K562 (cell line): ENCODE results near the gene CDCA3. TPM values are rescaled to one million over a fixed set of nuclear protein-coding genes. Genes with fewer than 3 reads are reported as not detected.

ENCODE experiments used
- ATF7 ChIP-seq: fragments of 450-650 bp; IDR thresholded peaks from 2 replicates; pipeline ENCODE4 v1.7.1; 2014; ENCODE audit warnings: mild to moderate bottlenecking, moderate library complexity
- CBX2 ChIP-seq: fragments of 200-600 bp; sonication (generic); IDR thresholded peaks from one replicate; pipeline ENCODE4 v1.6.1; 2012; ENCODE audit warnings: mild to moderate bottlenecking, low read length, inconsistent platforms; ENCODE audit not compliant: insufficient read depth, poor library complexity, severe bottlenecking
- EP400 ChIP-seq: fragments of 450-650 bp; IDR thresholded peaks from 2 replicates; pipeline ENCODE4 v1.6.1; 2017; ENCODE audit warnings: antibody characterized with exemption, mild to moderate bottlenecking, moderate library complexity
- HDAC2 ChIP-seq: fragments of 450-650 bp; IDR thresholded peaks from 2 replicates; pipeline ENCODE4 v1.6.1; 2016; ENCODE audit warnings: mild to moderate bottlenecking
- HDAC8 ChIP-seq: fragments of 450-650 bp; IDR thresholded peaks from 2 replicates; pipeline ENCODE4 v1.6.1; 2016; ENCODE audit warnings: mild to moderate bottlenecking, missing genetic modification characterization, moderate library complexity, missing compliant biosample characterization
- HLTF ChIP-seq: fragments of 450-650 bp; IDR thresholded peaks from 2 replicates; pipeline ENCODE4 v1.6.1; 2016
- L3MBTL2 ChIP-seq: fragments of 450-650 bp; IDR thresholded peaks from 2 replicates; pipeline ENCODE4 v1.6.1; 2016; ENCODE audit warnings: mild to moderate bottlenecking, moderate library complexity
- MIER1 ChIP-seq: fragments of 450-650 bp; IDR thresholded peaks from 2 replicates; pipeline ENCODE4 v1.6.1; 2016; ENCODE audit warnings: antibody characterized with exemption, mild to moderate bottlenecking, low read depth
- MXI1 ChIP-seq: IDR thresholded peaks from 2 replicates; pipeline ENCODE4 v1.6.1; 2011; ENCODE audit warnings: low read depth, mild to moderate bottlenecking, improper control_type of control experiment, low read length
- PTRF ChIP-seq: fragments of 450-650 bp; IDR thresholded peaks from 2 replicates; pipeline ENCODE4 v1.6.1; 2016; ENCODE audit warnings: mild to moderate bottlenecking, missing genetic modification characterization, missing compliant biosample characterization
- SAFB ChIP-seq: fragments of 200-400 bp; formaldehyde crosslinking; IDR thresholded peaks from 2 replicates; pipeline ENCODE4 v1.6.1; 2017; ENCODE audit warnings: low read depth, low read length, borderline replicate concordance
- polyA plus RNA-seq, 8 experiments: library from polyadenylated mRNA; depleted of rRNA in 4 of 8; stranded (reverse) in 5 of 8; unstranded in 3 of 8; fragments of >200 nt; fragmentation: Nextera tagmentation in 2 of 8; fragmentation: Illumina TruSeq in 1 of 8; extraction: Ambion mirVana in 2 of 8; extraction: Trizol in 1 of 8; gene quantifications; 2 replicates each; pipeline versions ENCODE4 v1.2.1 to v1.2.3, GENCODE V29; 2011 to 2014; ENCODE audit warnings: inconsistent platforms in 1 of 8, missing spikeins in 1 of 8
- total RNA-seq, 7 experiments: library from RNA; depleted of rRNA in 6 of 7; stranded (reverse); fragments of >200 nt in 6 of 7; fragmentation: Illumina TruSeq in 2 of 7; extraction: Trizol in 2 of 7; gene quantifications; 2 replicates each; pipeline versions ENCODE4 v1.2.1 to v1.2.3, GENCODE V29; 2011 to 2021; ENCODE audit warnings: low replicate concordance in 1 of 7
- TF ChIP-seq, protein P1 (sequence below): fragments of 250-450 bp; sonication (Bioruptor Pico); IDR thresholded peaks from 2 replicates; pipeline ENCODE4 v1.4.0; 2020
- TF ChIP-seq, protein P2 (sequence below): fragments of 250-450 bp; sonication (Bioruptor Pico); IDR thresholded peaks from 2 replicates; pipeline ENCODE4 v1.4.0; 2020; ENCODE audit warnings: mild to moderate bottlenecking, moderate library complexity
- TF ChIP-seq, protein P3 (sequence below): fragments of 450-650 bp; IDR thresholded peaks from 2 replicates; pipeline ENCODE4 v1.6.1; 2017; ENCODE audit warnings: antibody characterized with exemption, mild to moderate bottlenecking

The CDCA3 gene
- total and polyA plus RNA-seq, 9 of the 15 experiments (the other 6 are each of a cell fraction or from before 2014, with no cell fraction given): 24.2 to 80.8 (median 55.1) TPM

DNA sequence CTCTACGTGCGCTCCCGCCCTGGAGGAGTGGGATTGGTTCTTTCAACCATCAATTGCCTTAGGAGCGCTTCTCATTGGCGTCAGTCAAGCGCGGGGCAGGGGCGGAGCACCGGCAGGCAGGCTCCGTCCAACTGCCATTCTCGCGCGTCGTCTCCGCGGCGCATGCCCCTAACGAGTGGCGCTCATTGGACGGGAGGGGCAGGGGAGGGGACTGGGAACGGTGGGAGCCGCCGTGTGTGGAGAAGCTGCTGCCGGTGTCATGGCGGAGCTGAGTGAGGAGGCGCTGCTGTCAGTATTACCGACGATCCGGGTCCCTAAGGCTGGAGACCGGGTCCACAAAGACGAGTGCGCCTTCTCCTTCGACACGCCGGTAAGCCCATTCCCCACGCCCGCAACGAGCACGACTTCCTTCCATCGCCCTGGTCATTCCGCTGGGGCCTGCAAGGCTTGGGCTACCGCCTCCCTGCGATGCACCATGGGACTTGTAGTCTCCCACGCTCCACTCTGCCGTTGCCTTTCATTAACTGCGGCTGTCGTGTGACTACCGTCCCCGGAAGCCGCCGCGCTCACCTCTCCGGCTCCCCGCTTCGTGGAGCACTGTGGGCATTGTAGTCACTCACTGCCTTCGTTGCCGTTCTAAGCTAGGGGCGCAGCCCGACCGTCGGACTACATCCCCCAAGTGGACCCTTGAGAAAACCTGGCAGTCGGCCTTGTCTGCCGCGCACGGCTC lies 1.0 kb upstream of the CDCA3 start, which contains the start of gene USP5 (continued):
- TF ChIP-seq, protein P1, sequence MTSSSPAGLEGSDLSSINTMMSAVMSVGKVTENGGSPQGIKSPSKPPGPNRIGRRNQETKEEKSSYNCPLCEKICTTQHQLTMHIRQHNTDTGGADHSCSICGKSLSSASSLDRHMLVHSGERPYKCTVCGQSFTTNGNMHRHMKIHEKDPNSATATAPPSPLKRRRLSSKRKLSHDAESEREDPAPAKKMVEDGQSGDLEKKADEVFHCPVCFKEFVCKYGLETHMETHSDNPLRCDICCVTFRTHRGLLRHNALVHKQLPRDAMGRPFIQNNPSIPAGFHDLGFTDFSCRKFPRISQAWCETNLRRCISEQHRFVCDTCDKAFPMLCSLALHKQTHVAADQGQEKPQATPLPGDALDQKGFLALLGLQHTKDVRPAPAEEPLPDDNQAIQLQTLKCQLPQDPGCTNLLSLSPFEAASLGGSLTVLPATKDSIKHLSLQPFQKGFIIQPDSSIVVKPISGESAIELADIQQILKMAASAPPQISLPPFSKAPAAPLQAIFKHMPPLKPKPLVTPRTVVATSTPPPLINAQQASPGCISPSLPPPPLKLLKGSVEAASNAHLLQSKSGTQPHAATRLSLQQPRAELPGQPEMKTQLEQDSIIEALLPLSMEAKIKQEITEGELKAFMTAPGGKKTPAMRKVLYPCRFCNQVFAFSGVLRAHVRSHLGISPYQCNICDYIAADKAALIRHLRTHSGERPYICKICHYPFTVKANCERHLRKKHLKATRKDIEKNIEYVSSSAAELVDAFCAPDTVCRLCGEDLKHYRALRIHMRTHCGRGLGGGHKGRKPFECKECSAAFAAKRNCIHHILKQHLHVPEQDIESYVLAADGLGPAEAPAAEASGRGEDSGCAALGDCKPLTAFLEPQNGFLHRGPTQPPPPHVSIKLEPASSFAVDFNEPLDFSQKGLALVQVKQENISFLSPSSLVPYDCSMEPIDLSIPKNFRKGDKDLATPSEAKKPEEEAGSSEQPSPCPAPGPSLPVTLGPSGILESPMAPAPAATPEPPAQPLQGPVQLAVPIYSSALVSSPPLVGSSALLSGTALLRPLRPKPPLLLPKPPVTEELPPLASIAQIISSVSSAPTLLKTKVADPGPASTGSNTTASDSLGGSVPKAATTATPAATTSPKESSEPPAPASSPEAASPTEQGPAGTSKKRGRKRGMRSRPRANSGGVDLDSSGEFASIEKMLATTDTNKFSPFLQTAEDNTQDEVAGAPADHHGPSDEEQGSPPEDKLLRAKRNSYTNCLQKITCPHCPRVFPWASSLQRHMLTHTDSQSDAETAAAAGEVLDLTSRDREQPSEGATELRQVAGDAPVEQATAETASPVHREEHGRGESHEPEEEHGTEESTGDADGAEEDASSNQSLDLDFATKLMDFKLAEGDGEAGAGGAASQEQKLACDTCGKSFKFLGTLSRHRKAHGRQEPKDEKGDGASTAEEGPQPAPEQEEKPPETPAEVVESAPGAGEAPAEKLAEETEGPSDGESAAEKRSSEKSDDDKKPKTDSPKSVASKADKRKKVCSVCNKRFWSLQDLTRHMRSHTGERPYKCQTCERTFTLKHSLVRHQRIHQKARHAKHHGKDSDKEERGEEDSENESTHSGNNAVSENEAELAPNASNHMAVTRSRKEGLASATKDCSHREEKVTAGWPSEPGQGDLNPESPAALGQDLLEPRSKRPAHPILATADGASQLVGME (CRISPR knock-in tag): no peak
- peak; percentile 94; the same call in 1 of the 2 replicates for TF ChIP-seq HDAC8 (tag)
- peak; percentile 62 for TF ChIP-seq L3MBTL2
- 0 out of 2 replicates have a peak, but pooled peaks have one; percentile 22 for TF ChIP-seq HLTF
- no peak for TF ChIP-seq SAFB
- TF ChIP-seq, protein P2, sequence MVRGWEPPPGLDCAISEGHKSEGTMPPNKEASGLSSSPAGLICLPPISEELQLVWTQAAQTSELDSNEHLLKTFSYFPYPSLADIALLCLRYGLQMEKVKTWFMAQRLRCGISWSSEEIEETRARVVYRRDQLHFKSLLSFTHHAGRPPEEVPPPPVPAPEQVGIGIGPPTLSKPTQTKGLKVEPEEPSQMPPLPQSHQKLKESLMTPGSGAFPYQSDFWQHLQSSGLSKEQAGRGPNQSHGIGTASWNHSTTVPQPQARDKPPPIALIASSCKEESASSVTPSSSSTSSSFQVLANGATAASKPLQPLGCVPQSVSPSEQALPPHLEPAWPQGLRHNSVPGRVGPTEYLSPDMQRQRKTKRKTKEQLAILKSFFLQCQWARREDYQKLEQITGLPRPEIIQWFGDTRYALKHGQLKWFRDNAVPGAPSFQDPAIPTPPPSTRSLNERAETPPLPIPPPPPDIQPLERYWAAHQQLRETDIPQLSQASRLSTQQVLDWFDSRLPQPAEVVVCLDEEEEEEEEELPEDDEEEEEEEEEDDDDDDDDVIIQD: 0 out of 2 replicates have a peak, but pooled peaks have one; percentile 28
- no peak for TF ChIP-seq MIER1
- TF ChIP-seq ATF7: peak; percentile 50; the same call in 1 of the 2 replicates
- peak; percentile 72 for TF ChIP-seq EP400
- TF ChIP-seq MXI1: peak; percentile 17; the same call in 1 of the 2 replicates
- TF ChIP-seq HDAC2: no peak
- no peak for TF ChIP-seq CBX2
- peak; percentile 62; the same call in 1 of the 2 replicates for TF ChIP-seq PTRF (tag)
- TF ChIP-seq, protein P3, sequence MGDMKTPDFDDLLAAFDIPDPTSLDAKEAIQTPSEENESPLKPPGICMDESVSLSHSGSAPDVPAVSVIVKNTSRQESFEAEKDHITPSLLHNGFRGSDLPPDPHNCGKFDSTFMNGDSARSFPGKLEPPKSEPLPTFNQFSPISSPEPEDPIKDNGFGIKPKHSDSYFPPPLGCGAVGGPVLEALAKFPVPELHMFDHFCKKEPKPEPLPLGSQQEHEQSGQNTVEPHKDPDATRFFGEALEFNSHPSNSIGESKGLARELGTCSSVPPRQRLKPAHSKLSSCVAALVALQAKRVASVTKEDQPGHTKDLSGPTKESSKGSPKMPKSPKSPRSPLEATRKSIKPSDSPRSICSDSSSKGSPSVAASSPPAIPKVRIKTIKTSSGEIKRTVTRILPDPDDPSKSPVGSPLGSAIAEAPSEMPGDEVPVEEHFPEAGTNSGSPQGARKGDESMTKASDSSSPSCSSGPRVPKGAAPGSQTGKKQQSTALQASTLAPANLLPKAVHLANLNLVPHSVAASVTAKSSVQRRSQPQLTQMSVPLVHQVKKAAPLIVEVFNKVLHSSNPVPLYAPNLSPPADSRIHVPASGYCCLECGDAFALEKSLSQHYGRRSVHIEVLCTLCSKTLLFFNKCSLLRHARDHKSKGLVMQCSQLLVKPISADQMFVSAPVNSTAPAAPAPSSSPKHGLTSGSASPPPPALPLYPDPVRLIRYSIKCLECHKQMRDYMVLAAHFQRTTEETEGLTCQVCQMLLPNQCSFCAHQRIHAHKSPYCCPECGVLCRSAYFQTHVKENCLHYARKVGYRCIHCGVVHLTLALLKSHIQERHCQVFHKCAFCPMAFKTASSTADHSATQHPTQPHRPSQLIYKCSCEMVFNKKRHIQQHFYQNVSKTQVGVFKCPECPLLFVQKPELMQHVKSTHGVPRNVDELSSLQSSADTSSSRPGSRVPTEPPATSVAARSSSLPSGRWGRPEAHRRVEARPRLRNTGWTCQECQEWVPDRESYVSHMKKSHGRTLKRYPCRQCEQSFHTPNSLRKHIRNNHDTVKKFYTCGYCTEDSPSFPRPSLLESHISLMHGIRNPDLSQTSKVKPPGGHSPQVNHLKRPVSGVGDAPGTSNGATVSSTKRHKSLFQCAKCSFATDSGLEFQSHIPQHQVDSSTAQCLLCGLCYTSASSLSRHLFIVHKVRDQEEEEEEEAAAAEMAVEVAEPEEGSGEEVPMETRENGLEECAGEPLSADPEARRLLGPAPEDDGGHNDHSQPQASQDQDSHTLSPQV: peak; percentile 99
